ENCODE results near the gene RBBP6.
"Not testable (repeated sequence)": the region's sequence is repeated elsewhere in the genome, so short reads cannot be mapped to it uniquely, and the experiment has no call there.

RBBP6 gene, protein sequence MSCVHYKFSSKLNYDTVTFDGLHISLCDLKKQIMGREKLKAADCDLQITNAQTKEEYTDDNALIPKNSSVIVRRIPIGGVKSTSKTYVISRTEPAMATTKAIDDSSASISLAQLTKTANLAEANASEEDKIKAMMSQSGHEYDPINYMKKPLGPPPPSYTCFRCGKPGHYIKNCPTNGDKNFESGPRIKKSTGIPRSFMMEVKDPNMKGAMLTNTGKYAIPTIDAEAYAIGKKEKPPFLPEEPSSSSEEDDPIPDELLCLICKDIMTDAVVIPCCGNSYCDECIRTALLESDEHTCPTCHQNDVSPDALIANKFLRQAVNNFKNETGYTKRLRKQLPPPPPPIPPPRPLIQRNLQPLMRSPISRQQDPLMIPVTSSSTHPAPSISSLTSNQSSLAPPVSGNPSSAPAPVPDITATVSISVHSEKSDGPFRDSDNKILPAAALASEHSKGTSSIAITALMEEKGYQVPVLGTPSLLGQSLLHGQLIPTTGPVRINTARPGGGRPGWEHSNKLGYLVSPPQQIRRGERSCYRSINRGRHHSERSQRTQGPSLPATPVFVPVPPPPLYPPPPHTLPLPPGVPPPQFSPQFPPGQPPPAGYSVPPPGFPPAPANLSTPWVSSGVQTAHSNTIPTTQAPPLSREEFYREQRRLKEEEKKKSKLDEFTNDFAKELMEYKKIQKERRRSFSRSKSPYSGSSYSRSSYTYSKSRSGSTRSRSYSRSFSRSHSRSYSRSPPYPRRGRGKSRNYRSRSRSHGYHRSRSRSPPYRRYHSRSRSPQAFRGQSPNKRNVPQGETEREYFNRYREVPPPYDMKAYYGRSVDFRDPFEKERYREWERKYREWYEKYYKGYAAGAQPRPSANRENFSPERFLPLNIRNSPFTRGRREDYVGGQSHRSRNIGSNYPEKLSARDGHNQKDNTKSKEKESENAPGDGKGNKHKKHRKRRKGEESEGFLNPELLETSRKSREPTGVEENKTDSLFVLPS (N-terminal part only)

DNA sequence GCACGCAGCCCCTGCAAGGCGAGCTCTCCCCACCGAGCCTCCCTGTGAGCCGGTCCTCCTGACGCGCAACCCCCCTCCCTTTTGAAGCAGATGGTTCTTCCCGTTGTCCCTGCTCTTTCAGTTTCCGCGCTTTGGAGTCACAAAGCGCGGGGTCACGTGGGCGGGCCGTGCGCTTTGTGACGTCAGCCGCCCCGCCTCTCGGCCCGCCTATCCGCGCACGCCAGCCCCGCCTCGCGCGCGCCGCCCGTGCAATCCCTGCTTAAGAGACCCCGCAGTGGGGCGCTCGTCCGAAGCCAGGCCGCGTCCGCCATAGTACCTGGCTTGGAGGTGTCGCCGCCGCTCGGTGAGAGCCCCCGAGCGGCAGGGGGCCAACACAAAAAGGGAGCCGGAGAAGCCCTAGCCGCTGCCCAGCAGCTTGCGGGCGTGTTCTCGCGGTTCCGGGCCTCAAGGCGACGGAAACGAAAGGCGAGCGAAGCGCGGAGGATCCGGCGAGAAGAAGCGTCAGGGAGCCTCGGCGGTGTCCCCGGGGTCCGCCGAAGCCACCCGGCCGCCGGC is at the start of gene RBBP6:
TSS of gene RBBP6 (plus strand) at position 272 of the 555 bp plus-strand sequence. CDS start 1,061 bp downstream, outside the sequence.
- peak; percentile 97 for DNase-seq

DNA sequence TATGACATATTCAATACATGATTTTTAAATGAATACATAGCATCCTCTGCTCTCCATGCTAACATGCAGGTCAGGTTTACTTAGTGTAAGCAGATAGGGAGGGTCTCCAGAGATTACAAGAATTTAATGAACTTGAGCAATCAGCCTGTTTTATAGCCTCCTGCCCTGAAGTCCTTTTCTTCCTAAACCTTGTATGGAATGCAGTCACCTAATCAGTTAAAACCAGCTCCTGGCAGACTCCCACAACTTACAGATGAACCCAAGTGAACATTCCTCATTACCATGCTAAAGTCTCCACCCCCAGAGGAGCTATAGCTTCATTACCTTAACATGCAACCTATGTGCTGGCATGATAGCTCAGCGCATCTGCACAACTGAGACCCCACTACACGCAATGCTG is 48.5 kb upstream of the RBBP6 start:
- DNase-seq, result no peak

DNA sequence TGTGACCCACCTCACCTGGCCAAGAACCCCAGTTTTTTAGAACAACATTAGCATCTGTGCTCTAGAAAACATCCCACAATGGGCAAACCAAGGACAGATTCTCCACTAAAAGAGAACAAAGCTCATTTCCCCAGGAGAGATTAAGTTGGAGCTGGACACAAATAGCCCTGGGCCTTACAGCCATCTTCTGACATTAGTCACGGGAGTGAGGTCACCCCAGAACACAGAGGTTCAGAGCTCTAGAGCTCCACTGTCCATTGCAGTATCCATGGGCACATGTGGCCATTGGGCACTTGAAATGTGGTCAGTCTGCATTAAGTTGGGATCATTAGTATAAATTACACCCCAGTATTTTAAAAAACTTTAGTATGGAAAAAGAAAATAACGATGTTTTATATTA is 47.6 kb upstream of the RBBP6 start:
- no peak for DNase-seq

DNA sequence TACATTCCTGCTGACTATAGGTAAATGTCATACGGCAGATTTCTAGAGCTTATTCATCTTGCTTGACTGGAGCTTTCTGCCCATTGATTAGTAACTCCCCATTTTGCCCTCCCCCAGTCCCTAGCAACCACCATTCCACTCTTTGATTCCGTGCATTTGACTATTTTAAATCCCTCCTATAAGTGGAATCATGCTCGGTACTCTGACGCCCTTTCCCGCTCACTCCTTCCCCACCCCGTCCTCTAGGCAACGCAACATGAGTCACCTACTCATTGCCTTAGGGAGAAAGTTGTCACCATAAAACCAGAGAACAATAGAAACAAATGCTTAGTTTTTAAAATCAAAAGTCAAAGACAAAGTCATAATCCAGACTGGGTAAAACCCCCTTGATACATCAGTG is 45.5 kb upstream of the RBBP6 start:
- DNase-seq, result no peak

DNA sequence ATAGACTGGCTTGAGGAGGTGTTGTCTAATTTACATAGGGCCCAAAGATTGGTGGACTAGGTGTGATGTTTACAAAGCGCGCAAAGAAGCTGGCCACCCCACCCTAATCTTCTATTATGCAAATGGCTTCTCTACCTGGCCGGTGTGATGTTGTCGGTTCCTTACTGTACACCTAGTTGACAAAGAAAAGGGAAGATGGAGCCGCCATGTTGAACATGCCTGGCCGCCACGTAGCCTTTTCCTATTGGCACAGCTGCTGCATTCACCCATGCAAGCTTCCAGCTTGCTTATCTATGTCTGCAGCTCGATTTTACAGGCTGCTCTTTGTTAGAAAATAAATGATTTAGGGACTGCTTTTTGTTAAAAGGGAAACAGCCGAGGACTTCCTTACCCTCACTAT is 44.2 kb upstream of the RBBP6 start:
- not testable (repeated sequence) for DNase-seq

DNA sequence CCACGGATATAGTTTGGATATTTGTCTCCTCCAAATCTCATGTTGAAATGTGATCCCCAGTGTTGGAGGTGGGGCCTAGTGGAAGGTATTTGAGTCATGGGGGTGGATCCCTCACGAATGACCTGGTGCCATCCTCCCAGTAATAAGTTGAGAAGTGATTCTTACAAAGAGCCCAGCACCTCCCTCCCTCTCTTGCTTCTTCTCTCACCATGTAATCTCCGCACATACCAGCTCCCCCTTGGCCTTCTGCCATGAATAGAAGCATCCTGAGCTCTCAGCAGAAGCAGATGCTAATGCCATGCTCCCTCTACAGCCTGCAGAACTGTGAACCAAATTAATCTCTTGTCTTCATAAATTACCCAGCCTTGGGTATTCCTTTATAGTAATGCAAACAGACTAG is 41.9 kb upstream of the RBBP6 start:
- DNase-seq, result no peak

DNA sequence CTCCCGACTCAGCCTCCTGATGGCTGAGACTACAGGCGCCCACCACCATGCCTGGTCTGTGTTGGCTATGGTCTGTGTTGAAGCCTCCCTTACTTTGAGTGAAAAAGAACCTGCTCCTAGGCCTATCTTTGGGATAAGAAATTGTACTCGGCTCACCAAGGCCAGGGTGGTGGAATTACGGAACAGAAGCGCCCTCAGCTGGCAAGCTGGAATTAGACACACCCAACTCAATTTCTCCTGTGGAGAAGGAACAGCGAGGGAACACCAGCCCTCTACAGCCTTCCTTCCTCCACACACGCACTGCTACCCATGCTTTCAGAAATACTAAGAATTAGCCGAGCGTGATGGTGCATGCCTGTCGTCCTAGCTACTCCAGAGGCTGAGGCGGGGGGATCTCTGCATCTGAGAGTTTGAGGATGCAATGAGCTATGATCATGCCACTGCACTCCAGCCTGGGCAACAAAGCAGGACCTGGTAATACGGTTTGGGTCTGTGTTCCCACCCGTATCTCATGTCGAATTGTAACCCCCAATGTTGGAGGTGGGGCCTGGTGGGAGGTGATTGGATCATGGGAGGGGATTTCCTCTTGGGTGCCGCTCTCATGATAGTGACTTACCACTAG is 40.1 kb upstream of the RBBP6 start:
- DNase-seq, result no peak

DNA sequence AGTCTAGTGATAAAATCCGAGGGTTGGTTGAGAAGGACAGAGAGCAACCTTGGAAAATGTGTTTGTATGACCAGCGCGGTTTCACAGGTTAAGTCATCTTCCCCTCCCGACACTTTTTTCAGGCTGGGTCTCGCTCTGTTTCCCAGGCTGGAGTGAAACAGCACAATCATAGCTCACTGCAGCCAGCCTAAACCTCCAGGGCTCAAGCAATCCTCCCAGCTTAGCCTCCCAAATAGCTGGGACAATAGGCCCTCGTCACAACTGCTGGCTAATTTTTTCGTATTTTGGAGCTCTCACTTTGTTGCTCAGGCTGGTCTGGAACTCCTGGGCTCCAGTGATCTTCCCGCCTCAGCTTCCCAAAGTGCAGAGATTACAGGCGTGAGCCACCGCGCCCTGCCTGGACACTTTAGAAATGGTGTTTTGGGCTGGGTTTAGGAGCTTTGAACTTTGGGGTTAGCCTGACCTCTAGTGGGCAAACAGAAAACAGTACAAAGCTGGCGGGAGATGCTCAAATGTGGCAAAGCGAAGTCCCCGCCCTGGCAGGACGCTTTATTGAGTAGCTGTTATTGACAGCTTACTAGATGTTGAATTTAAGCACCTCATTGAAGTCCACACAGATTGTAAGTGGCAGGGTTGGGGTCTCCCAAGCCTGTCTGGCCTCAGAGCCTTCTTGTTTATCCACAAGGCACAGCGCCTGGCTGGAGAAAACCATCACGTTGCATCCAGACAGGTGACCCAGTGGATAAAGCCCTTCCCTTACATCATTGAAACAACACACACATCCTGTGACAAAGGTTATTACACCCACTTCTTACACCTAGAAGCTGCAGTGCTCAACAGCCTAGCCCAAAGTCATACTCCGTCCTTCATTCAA is 34.7 kb upstream of the RBBP6 start:
- peak; percentile 60 for DNase-seq

DNA sequence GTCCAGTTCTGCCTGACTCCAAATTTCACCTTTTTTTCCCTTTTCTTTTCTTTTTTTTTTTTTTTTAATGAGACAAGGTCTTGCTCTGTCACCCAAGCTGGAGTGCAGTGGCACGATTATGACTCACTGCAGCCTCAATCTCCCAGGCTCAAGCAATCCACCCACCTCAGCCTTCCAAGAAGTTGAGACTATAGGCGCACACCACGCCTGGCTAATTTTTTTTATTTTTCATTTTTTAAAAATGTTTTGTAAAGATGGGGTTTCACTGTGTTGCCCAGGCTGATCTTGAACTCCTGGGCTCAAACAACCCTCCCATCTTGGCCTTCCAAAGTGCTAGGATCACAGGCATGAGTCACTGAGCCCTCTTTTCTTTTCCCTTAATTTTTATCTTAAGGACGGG is 33.4 kb upstream of the RBBP6 start:
- no peak for DNase-seq

DNA sequence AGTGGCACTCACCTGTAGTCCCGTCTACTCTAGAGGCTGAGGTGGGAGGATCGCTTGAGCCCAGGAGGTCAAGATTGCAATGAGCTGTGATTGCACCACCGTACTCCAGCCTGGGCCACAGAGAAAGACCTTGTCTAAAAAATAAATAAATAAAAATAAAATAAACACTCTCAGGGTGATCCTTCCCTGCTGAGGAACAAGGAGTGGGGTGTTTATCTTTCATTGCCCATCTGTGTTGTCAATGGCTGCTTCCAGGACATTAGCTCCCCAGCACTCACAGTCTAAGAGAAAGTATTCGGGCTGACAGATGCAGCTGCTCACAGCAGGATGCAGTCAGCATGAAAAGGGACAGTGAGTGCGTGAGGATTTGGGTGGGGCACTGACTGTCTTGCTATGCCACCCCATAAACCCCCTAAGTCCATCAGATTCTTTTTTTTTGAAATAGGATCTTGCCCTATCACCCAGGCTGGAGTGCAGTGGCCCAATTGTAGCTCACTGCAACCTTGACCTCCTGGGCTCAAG is 31.3 kb upstream of the RBBP6 start:
- DNase-seq, result no peak

DNA sequence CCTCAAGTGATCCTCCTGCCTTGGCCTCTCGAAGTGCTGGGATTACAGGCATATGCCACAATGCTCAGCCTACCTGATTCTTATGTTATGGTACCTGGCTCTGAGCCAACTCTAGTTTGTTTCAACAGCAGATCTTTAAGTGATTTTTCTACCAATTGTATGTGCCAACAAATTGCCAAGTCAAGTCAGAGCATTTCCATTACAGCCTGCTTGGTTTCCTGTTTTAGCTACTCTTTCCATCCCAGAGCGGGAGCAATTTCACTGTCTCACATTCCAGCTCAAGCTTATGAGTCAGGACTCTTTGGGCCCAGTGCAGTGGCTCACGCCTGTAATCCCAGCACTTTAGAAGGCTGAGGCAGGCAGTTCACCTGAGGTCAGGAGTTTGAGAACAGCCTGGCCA is 30.8 kb upstream of the RBBP6 start:
- no peak for DNase-seq

DNA sequence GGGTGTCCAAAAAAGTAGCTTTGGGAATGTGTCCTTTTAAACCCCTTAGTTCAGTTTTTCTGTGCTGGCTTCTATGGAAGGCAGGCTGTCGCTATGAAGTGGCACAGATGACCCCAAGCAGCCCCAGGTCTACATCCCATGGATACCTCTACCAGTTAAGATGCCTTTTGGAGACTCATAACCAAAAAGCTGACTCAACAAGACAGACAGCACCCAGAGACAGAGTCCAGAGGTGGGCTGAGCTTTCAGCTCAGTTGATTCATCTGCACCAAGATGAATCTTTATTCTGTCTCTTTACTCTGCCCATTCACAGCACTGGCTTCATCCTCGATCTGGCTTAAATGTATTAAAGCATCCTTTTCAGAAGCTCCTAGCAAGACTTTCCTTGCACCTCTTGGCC is 29.8 kb upstream of the RBBP6 start:
- no peak for DNase-seq

DNA sequence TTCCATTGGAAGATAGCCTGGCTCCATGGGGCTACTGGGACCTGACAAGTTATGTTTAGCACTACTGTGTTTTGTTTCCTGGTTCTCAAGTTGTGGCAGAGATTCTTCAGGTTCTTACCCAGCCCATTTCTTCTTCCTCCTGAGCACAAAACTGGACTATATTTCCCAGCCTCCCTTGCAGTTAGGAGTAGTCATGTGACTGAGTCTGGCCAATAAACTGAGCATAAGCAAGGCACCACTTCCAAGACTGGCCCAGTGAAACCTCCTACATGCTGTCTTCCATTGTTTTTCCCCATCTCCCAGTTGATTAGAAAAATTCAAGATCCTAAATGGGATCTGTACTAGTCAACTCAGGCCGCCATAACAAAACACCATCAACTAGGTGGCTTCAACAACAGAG is 28.2 kb upstream of the RBBP6 start:
- no peak for DNase-seq

DNA sequence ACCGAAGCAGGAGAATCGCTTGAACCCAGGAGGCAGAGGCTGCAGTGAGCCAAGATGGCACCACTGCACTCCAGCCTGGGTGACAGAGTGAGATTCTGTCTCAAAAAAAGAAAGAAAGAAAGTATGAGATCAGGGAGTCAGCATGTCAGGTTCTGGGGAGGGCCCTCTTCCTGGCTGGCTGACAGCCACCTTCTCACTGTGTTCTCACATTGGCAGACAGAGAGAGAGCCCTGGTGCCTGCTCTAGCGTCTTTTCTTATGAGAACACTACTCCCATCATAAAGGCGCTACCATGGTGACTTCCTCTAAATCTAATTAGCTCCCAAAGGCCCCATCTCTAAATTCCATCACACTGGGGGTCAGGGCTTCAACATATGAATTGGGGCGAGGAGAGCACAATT is 27.6 kb upstream of the RBBP6 start:
- no peak for DNase-seq

DNA sequence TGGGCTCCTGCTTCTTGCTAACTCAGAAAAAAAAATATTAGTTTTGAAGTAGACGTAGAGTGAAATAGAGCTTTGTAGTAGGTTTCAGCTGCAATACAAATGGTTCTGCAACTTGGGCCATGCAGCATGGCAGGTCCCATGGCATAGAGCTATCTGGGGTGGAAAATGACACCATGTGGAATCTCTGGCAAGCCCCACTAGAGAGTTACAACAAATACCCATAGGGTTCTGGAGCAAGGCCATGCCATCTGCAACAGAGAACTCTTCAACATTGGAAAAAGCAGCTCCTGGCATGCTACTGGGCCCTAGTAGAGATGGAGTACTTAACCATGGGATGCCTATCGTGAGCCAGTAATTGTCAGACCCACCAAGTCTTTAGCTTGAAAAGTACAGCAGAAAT is 25.3 kb upstream of the RBBP6 start:
- no peak for DNase-seq

DNA sequence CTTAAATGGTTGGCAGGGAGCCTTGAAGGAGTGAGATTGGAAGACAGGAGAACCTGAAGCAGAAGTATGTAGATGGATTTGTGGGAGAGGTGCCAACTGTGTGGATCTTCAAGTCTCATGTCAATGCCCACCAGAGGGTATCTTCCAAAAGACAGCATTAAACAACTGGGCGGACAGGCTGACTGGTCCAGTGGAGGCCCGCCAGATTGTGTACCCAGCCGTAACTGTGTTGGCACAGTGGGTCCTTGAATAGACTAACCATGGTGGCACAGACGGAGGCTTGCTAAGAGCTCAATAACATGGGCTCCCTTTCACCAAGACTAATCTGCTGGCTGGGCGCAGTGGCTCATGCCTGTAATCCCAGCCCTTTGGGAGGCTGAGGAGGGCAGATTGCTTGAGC is 24.2 kb upstream of the RBBP6 start:
- DNase-seq, result no peak

DNA sequence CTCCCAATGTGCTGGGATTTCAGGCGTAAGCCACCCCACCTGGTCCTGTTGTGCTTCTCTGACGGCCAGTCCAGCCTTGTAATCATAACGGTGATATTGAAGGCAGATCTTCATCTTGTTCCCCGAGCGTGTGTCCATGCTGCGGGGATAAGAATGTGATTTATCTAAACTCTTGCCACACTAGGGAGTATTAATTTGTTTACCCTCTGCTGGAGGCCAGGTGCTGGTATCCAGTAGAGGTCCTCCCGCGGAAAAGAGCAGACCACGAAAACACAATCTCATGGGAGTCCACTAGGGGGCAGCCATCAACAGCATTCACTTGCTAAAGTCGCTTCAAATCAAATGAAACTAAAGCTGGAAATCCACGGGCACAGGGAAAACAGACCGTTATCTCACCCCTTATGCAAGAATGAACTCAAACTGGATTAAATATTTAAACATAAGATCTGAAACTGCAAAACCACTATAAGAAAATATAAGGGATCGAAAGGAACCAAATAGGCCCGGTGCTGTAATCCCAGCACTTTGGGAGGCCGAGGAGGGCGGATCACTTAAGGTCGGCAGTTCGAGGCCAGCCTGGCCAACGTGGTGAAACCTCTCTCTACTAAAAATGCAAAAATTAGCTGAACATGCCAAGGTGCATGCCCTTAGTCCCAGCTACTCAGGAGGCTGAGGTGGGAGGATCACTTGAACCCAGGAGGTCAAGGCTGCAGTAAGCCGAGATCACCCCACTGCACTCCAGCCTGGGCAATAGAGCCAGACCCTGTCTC is 22.3 kb upstream of the RBBP6 start:
- DNase-seq, result peak; percentile 84

DNA sequence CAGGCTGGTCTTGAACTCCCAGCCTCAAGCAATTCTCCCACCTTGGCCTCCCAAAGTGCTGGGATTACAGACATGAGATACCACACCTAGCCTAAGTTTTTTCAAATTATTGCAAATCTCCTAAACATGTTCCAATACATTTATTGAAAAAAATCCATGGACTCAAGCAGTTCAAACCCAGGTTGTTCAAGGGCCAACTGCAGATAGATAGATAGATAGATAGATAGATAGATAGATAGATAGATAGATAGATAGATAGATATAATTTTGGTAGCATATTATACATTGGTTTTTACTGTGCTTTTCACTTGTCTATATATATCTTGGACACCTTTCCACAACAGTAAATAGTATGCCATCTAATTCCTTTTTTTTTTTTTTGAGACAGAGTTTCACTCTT is 20.9 kb upstream of the RBBP6 start:
- no peak for DNase-seq

DNA sequence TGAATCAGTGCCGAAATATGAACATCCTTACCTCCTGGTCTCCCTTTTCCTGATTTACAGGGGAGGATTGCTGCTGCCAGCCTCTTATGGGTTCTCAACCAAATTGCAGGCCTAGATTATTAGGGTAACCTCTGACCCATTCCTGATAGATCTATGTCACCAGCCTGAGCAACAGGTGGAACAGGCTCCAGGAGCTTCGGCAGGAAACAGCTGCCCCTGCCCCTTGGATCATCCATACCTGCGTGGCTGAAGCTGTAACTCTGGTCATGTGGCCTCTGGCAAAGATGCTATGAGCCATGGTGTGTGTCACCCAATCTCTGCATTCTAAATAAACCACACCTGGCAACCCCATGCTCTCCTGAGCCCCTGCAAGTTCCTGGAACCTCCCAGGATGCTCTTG is 18.4 kb upstream of the RBBP6 start:
- no peak for DNase-seq

DNA sequence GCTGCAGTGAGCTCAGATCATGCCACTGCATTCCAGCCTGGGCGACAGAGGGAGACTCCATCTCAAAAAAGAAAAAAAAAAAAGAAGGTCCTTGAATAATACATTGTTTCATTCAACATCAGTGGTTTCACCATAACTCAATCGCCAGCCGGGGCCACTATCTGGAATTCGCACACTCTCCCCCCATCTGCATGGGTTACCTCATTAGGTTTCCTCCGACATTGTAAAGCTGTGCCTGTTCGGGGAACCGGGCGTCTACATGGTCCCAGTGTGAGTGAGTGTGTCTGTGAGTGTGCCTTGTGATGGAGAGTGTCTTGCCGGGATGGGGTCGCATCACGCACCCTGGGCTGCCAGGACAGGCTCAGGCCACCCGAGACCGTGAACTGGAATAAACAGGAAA is 16.6 kb upstream of the RBBP6 start:
- DNase-seq, result no peak

DNA sequence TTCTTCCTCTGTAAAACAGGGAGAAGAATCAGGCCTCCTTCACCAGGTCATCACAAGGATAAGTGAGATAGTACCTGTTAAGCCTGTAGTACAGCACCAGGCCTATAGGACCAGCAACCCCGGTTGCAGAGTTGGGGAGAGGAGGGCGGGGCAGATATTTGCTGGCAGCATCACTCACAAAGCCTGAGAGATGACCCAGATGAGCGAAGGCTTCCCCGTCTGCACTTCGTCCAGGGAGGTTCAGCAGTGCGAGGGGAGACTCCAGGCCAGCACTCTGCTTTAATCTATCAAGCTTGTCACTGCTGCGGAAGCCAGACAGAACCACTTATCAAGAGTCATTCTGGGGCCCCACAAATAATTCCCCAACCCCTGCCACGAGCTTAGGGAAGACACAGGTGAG is 15.8 kb upstream of the RBBP6 start:
- DNase-seq, result no peak

Data from femur (tissue), 1 donor.